Keratinocyte (primary cell): ENCODE results near the gene CXADR. TPM values are rescaled to one million over a fixed set of nuclear protein-coding genes. Genes with fewer than 3 reads are reported as not detected.

ENCODE experiments used
- DNase-seq: peaks from one replicate; pipeline ENCODE4 v3.0.0-alpha.2; 2011; ENCODE audit warnings: low read depth, missing footprints, low spot score
- FAIRE-seq: peaks from 2 replicates; lab custom pipeline; 2011; peaks lifted over from hg19 to GRCh38; lab: Jason Lieb, UNC
- H2AFZ ChIP-seq: 2 replicates; pipeline ENCODE4 v1.6.0; 2012; ENCODE audit warnings: low read length, control low read depth, inconsistent platforms; ENCODE audit not compliant: control insufficient read depth
- H3K27ac ChIP-seq: 2 replicates; pipeline ENCODE4 v1.5.1; 2011; ENCODE audit warnings: low read length; ENCODE audit not compliant: control insufficient read depth, insufficient read depth
- H3K27me3 ChIP-seq: 3 replicates; pipeline ENCODE4 v1.6.0; 2011; ENCODE audit warnings: low read length; ENCODE audit not compliant: control insufficient read depth, insufficient read depth; ENCODE audit errors: extremely low read depth
- H3K36me3 ChIP-seq, 2 experiments: 2 replicates in 1 of 2; 3 replicates in 1 of 2; pipeline ENCODE4 v1.5.1; 2011; ENCODE audit warnings: low read length in 2 of 2, mild to moderate bottlenecking in 1 of 2; ENCODE audit not compliant: control insufficient read depth in 2 of 2, insufficient read depth in 2 of 2; ENCODE audit errors: extremely low read depth in 1 of 2
- H3K4me1 ChIP-seq: 3 replicates; pipeline ENCODE4 v1.5.1; 2011; ENCODE audit warnings: low read length; ENCODE audit not compliant: control insufficient read depth, insufficient read depth; ENCODE audit errors: extremely low read depth
- H3K4me2 ChIP-seq: 3 replicates; pipeline ENCODE4 v1.6.0; 2011; ENCODE audit warnings: low read depth, low read length; ENCODE audit not compliant: control insufficient read depth, insufficient read depth; ENCODE audit errors: extremely low read depth
- H3K4me3 ChIP-seq, 3 experiments: fragments of 200-600 bp in 1 of 3; sonication (generic) in 1 of 3; 2 replicates in 2 of 3; 3 replicates in 1 of 3; pipeline ENCODE4 v1.5.1; 2011 to 2016; ENCODE audit warnings: low read length in 3 of 3, mild to moderate bottlenecking in 3 of 3, control low read depth in 2 of 3, inconsistent platforms in 1 of 3, low read depth in 1 of 3, mixed read lengths in 1 of 3, mixed run types in 1 of 3, moderate library complexity in 1 of 3; ENCODE audit not compliant: control insufficient read depth in 2 of 3, insufficient read depth in 2 of 3; ENCODE audit errors: extremely low read depth in 1 of 3
- H3K79me2 ChIP-seq: 2 replicates; pipeline ENCODE4 v1.6.0; 2012; ENCODE audit warnings: low read length; ENCODE audit not compliant: control insufficient read depth, insufficient read depth
- H3K9ac ChIP-seq: 3 replicates; pipeline ENCODE4 v1.6.0; 2011; ENCODE audit warnings: low read length; ENCODE audit not compliant: control insufficient read depth, insufficient read depth; ENCODE audit errors: extremely low read depth
- H3K9me1 ChIP-seq: 3 replicates; pipeline ENCODE4 v1.6.0; 2011; ENCODE audit warnings: low read length; ENCODE audit not compliant: control insufficient read depth, insufficient read depth; ENCODE audit errors: extremely low read depth
- H3K9me3 ChIP-seq: 2 replicates; pipeline ENCODE4 v1.5.1; 2012; ENCODE audit warnings: low read depth, low read length; ENCODE audit not compliant: control insufficient read depth
- H4K20me1 ChIP-seq: 3 replicates; pipeline ENCODE4 v1.6.0; 2011; ENCODE audit warnings: low read length; ENCODE audit not compliant: control insufficient read depth, insufficient read depth; ENCODE audit errors: extremely low read depth
- CTCF ChIP-seq, 3 experiments: IDR thresholded peaks in 1 of 3; conservative IDR thresholded peaks in 1 of 3; optimal IDR thresholded peaks in 1 of 3; 2 replicates in 2 of 3; 3 replicates in 1 of 3; pipeline versions ENCODE3 to v1.5.1; 2011; ENCODE audit warnings: low read length in 3 of 3, mild to moderate bottlenecking in 3 of 3, moderate library complexity in 2 of 3, control low read depth in 1 of 3, inconsistent platforms in 1 of 3; ENCODE audit not compliant: insufficient read depth in 2 of 3; ENCODE audit errors: extremely low read depth in 1 of 3
- EZH2 ChIP-seq: IDR thresholded peaks from one replicate; pipeline ENCODE4 v1.6.1; 2012; ENCODE audit warnings: inconsistent platforms, mild to moderate bottlenecking, low read length, moderate library complexity
- dilution Hi-C: fragments of 300-500 bp; cut with MboI; formaldehyde crosslinking; loops from one replicate; pipeline ENCODE4 v1.7.0; 2020; ENCODE audit warnings: low sequenced_read_pairs; ENCODE audit not compliant: extremely low pct_ligation_motif_present
- polyA plus RNA-seq, 5 experiments: library from polyadenylated mRNA; depleted of rRNA in 3 of 5; stranded (reverse) in 3 of 5; stranded (forward) in 1 of 5; unstranded in 1 of 5; fragments of >200 nt; gene quantifications; 1 replicate in 1 of 5; 2 replicates in 3 of 5; 3 replicates in 1 of 5; pipeline versions ENCODE4 v1.2.1 to v1.2.3, GENCODE V29; 2011 to 2012; ENCODE audit warnings: missing spikeins in 2 of 5, low read depth in 1 of 5, low replicate concordance in 1 of 5

CXADR gene
- polyA plus RNA-seq, 1 donor (not counting 4 experiments of a cell fraction or from before 2014, with no cell fraction given) = 37.3 TPM

- Histone ChIP-seq H3K9me3 (no peaks in the 10 kb centered on the region), H3K79me2 (peaks cover 35% of the 10 kb centered on the region), H2AFZ (no peak overlapping the region), H3K27me3 (no peaks in the 10 kb centered on the region), H3K4me2 (no peak overlapping the region), H3K4me3 (no peak overlapping the region), H3K36me3 (no peaks in the 10 kb centered on the region), H4K20me1 (no peaks in the 10 kb centered on the region), H3K9me1 (no peaks in the 10 kb centered on the region), H3K27ac (no peak overlapping the region), H3K9ac (no peak overlapping the region), H3K4me1 (peaks cover 25% of the 10 kb centered on the region)
- dilution Hi-C loops = no loop called here
- DNase-seq = no peak
- no peak for TF ChIP-seq EZH2
- no peak for TF ChIP-seq CTCF (optimal IDR thresholded peaks at IDR 0.05 in 1 of 3, IDR thresholded peaks at IDR 0.05 in 1 of 3, conservative IDR thresholded peaks at IDR 0.05 in 1 of 3; ENCODE audit: extremely low read depth in 1 of 3, insufficient read depth in 2 of 3, low read length in 3 of 3)
- no peak for FAIRE-seq
Measured at GRCh38 chr21:17529648-17530047, 16.8 kb downstream of the CXADR start.

GRCh38 chr21:17532292-17532691 lies 19.4 kb downstream of the CXADR start:
- Histone ChIP-seq H2AFZ (no peak overlapping the region), H3K36me3 (no peaks in the 10 kb centered on the region), H3K27ac (no peak overlapping the region), H3K9me3 (no peaks in the 10 kb centered on the region), H3K9me1 (no peaks in the 10 kb centered on the region), H4K20me1 (no peaks in the 10 kb centered on the region), H3K4me2 (no peak overlapping the region), H3K27me3 (no peaks in the 10 kb centered on the region), H3K79me2 (peaks cover 35% of the 10 kb centered on the region), H3K4me3 (no peak overlapping the region), H3K9ac (no peak overlapping the region), H3K4me1 (peaks cover 33% of the 10 kb centered on the region)
- no peak for FAIRE-seq
- TF ChIP-seq CTCF (optimal IDR thresholded peaks at IDR 0.05 in 1 of 3, IDR thresholded peaks at IDR 0.05 in 1 of 3, conservative IDR thresholded peaks at IDR 0.05 in 1 of 3; ENCODE audit: extremely low read depth in 1 of 3, insufficient read depth in 2 of 3, low read length in 3 of 3) = no peak
- no peak for TF ChIP-seq EZH2
- dilution Hi-C loops = no loop called here
- no peak for DNase-seq
